Vagina (tissue), 2 donors: Measurements from ENCODE around the gene ARID2. TPM values are rescaled to one million over a fixed set of nuclear protein-coding genes. Genes with fewer than 3 reads are reported as not detected.

ENCODE experiments used
- DNase-seq, 2 donors: peaks; one replicate each; pipeline ENCODE4 v3.0.0-alpha.2; 2017; ENCODE audit errors: extremely low spot score in 2 of 2
- H3K27ac ChIP-seq: fragments of 200-600 bp; sonication (generic); one replicate; pipeline ENCODE4 v1.5.1; 2019
- H3K27me3 ChIP-seq: fragments of 200-600 bp; sonication (generic); one replicate; pipeline ENCODE4 v1.5.1; 2019
- H3K36me3 ChIP-seq, 2 donors: fragments of 200-600 bp; sonication (generic); one replicate each; pipeline ENCODE4 v1.5.1; 2017 to 2019
- H3K4me1 ChIP-seq: fragments of 200-600 bp; sonication (generic); one replicate; pipeline ENCODE4 v1.5.1; 2019
- H3K4me3 ChIP-seq, 2 donors: fragments of 200-600 bp; sonication (generic); 1 replicate in 1 of 2; 2 replicates in 1 of 2; pipeline ENCODE4 v1.5.1; 2016 to 2019
- H3K9me3 ChIP-seq: fragments of 200-600 bp; sonication (generic); one replicate; pipeline ENCODE4 v1.5.1; 2019
- POLR2A ChIP-seq, 2 donors: fragments of 450-650 bp; IDR thresholded peaks; one replicate each; pipeline ENCODE4 v1.6.1; 2017; ENCODE audit warnings: antibody characterized with exemption in 2 of 2, mild to moderate bottlenecking in 2 of 2, moderate library complexity in 2 of 2
- POLR2AphosphoS5 ChIP-seq, 2 donors: sonication (generic); formaldehyde crosslinking; IDR thresholded peaks; one replicate each; pipeline ENCODE4 v1.9.0; 2017; ENCODE audit warnings: antibody characterized with exemption in 2 of 2, mild to moderate bottlenecking in 2 of 2, low read depth in 1 of 2; ENCODE audit not compliant: insufficient read depth in 1 of 2
- intact Hi-C: fragments of 100-400 bp; cut with DNase I; formaldehyde crosslinking; loops from one replicate; pipeline ENCODE4 v1.15.1; 2023
- total RNA-seq: library from RNA; depleted of rRNA; stranded (reverse); fragments of >200 nt; gene quantifications from one replicate; pipeline ENCODE4 v1.2.3, GENCODE V29; 2016
- TF ChIP-seq, protein P1 (sequence below), 3 experiments: fragments of 450-650 bp in 2 of 3; fragments of 200-600 bp in 1 of 3; sonication (generic) in 1 of 3; IDR thresholded peaks; one replicate each; pipeline ENCODE4 v1.5.1; 2017 to 2019; ENCODE audit warnings: antibody characterized with exemption in 3 of 3, mild to moderate bottlenecking in 2 of 3, moderate library complexity in 2 of 3

The ARID2 gene
- total RNA-seq, 1 donor from 2014 or later = 39.0 TPM

DNA sequence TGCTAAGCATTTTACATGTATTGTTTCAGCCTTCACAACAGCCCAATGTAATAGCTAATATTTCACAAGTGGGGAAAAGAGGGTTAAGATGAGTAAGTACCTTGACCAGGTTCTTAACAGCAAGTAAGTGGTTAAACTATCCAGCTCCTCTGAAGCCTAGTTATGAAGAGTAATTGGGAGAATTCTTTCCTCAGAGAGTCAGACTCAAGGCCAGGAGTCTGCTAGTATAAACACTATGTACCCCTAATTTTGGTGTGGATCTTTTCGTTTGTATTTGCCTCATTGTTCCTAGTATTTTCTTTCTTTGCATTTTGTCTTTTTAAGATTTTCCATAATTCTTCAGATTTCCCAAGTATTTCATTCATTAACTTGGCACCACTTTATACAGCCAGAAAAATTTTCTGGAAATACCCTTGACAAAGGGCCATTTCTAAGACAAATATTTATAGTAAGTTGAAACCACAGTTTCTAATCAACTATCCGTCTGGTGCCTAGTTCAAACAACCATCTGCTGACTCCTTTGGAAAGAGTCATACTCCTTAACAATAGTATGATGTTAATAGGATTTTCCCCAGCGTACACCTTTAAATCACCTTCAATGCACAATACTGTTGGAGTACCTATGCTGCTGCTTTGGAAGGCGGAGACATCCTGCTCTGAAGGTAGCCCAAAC lies 179.7 kb downstream of the ARID2 start:
- Histone ChIP-seq H3K4me3 (no peak overlapping the region), H3K9me3 (no peaks in the 10 kb centered on the region), H3K27ac (no peak overlapping the region), H3K4me1 (no peaks in the 10 kb centered on the region), H3K36me3 (no peaks in the 10 kb centered on the region), H3K27me3 (no peaks in the 10 kb centered on the region)
- TF ChIP-seq POLR2A (IDR thresholded peaks at IDR 0.05) = no peak
- intact Hi-C loops = no loop called here
- no peak for DNase-seq

- Histone ChIP-seq H3K4me1 (no peaks in the 10 kb centered on the region), H3K9me3 (no peaks in the 10 kb centered on the region), H3K36me3 (no peaks in the 10 kb centered on the region), H3K27me3 (no peaks in the 10 kb centered on the region), H3K4me3 (no peak overlapping the region), H3K27ac (no peak overlapping the region)
- intact Hi-C loops = no loop called here
- DNase-seq = no peak
- TF ChIP-seq POLR2A (IDR thresholded peaks at IDR 0.05) (no peak), POLR2AphosphoS5 (IDR thresholded peaks at IDR 0.05; ENCODE audit: insufficient read depth in 1 of 2, low read depth in 1 of 2) (no peak)
- TF ChIP-seq, protein P1, sequence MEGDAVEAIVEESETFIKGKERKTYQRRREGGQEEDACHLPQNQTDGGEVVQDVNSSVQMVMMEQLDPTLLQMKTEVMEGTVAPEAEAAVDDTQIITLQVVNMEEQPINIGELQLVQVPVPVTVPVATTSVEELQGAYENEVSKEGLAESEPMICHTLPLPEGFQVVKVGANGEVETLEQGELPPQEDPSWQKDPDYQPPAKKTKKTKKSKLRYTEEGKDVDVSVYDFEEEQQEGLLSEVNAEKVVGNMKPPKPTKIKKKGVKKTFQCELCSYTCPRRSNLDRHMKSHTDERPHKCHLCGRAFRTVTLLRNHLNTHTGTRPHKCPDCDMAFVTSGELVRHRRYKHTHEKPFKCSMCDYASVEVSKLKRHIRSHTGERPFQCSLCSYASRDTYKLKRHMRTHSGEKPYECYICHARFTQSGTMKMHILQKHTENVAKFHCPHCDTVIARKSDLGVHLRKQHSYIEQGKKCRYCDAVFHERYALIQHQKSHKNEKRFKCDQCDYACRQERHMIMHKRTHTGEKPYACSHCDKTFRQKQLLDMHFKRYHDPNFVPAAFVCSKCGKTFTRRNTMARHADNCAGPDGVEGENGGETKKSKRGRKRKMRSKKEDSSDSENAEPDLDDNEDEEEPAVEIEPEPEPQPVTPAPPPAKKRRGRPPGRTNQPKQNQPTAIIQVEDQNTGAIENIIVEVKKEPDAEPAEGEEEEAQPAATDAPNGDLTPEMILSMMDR (IDR thresholded peaks at IDR 0.05) = no peak
Measured at GRCh38 chr12:45912774-45913173, 183.3 kb downstream of the ARID2 start.

- DNase-seq = no peak
- Histone ChIP-seq H3K27ac (no peak overlapping the region), H3K36me3 (peaks cover 0 to 7% of the 10 kb centered on the region in 2 donors), H3K4me3 (no peak overlapping the region), H3K4me1 (no peaks in the 10 kb centered on the region), H3K9me3 (no peaks in the 10 kb centered on the region), H3K27me3 (no peaks in the 10 kb centered on the region)
- TF ChIP-seq, protein P1 (IDR thresholded peaks at IDR 0.05) = no peak
- no peak for TF ChIP-seq POLR2A (IDR thresholded peaks at IDR 0.05)
- TF ChIP-seq POLR2AphosphoS5 (IDR thresholded peaks at IDR 0.05; ENCODE audit: insufficient read depth in 1 of 2, low read depth in 1 of 2) = no peak
- intact Hi-C loops = no loop called here
Measured at GRCh38 chr12:45913631-45914030, 184.1 kb downstream of the ARID2 start.

- TF ChIP-seq, protein P1 (IDR thresholded peaks at IDR 0.05) = no peak
- no peak for TF ChIP-seq POLR2AphosphoS5 (IDR thresholded peaks at IDR 0.05; ENCODE audit: insufficient read depth in 1 of 2, low read depth in 1 of 2)
- no peak for TF ChIP-seq POLR2A (IDR thresholded peaks at IDR 0.05)
- intact Hi-C loops = no loop called here
- DNase-seq = no peak
- Histone ChIP-seq H3K27me3 (no peaks in the 10 kb centered on the region), H3K4me1 (no peaks in the 10 kb centered on the region), H3K27ac (no peak overlapping the region), H3K9me3 (no peaks in the 10 kb centered on the region), H3K4me3 (no peak overlapping the region), H3K36me3 (peaks cover 0 to 12% of the 10 kb centered on the region in 2 donors)
Measured at GRCh38 chr12:45914090-45914489, 184.6 kb downstream of the ARID2 start.

GRCh38 chr12:45915405-45915804 lies 185.9 kb downstream of the ARID2 start:
- H3K27ac ChIP-seq = no peak overlapping the region
- H3K36me3 ChIP-seq = peaks cover 0 to 13% of the 10 kb centered on the region in 2 donors
- H3K4me3 ChIP-seq = no peak overlapping the region
- H3K9me3 ChIP-seq = no peaks in the 10 kb centered on the region
- no peak for DNase-seq
- no peaks in the 10 kb centered on the region for H3K27me3 ChIP-seq
- TF ChIP-seq, protein P1 (IDR thresholded peaks at IDR 0.05) = no peak
- no peak for TF ChIP-seq POLR2AphosphoS5 (IDR thresholded peaks at IDR 0.05; ENCODE audit: insufficient read depth in 1 of 2, low read depth in 1 of 2)
- intact Hi-C loops = no loop called here
- H3K4me1 ChIP-seq = no peaks in the 10 kb centered on the region
